AG04450 (cell line): Measurements from ENCODE around the gene PAIP2B. TPM values are rescaled to one million over a fixed set of nuclear protein-coding genes. Genes with fewer than 3 reads are reported as not detected.
A peak's percentile ranks its signal among the peaks of the same experiment; 100 is the strongest.
"Not testable (repeated sequence)": the region's sequence is repeated elsewhere in the genome, so short reads cannot be mapped to it uniquely, and the experiment has no call there.

ENCODE experiments used
- CTCF ChIA-PET: fragments of 300-600, 350-600 bp; formaldehyde crosslinking; extraction: SDS; loops from one replicate; lab custom pipeline; 2022; ENCODE audit warnings: antibody characterized with exemption, inconsistent platforms; lab: Charles Lee
- POLR2A ChIA-PET: fragments of 350-600 bp; formaldehyde crosslinking; extraction: SDS; loops from one replicate; lab custom pipeline; 2021; ENCODE audit warnings: antibody characterized with exemption, inconsistent platforms; lab: Yijun Ruan, JAX
- DNase-seq: peaks from one replicate; pipeline ENCODE4 v3.0.0-alpha.2; 2011; ENCODE audit warnings: low read depth, low spot score
- H3K27ac ChIP-seq: one replicate; pipeline ENCODE4 v1.5.1; 2012; ENCODE audit warnings: low read depth, low read length, control low read depth
- H3K27me3 ChIP-seq: one replicate; pipeline ENCODE4 v1.6.0; 2012; ENCODE audit warnings: low read length; ENCODE audit not compliant: control insufficient read depth, insufficient read depth
- H3K4me3 ChIP-seq: 2 replicates; pipeline ENCODE4 v1.5.1; 2011; ENCODE audit warnings: mild to moderate bottlenecking, low read depth, low read length, control low read depth
- H3K9me3 ChIP-seq: 2 replicates; pipeline ENCODE4 v1.5.1; 2012; ENCODE audit warnings: low read length; ENCODE audit not compliant: control insufficient read depth, insufficient read depth
- polyA plus RNA-seq: library from polyadenylated mRNA; depleted of rRNA; stranded (reverse); fragments of >200 nt; gene quantifications from 2 replicates; pipeline ENCODE4 v1.2.3, GENCODE V29; 2011
- TF ChIP-seq, protein P1 (sequence below): IDR thresholded peaks from 2 replicates; pipeline ENCODE4 v1.5.1; 2011; ENCODE audit warnings: low read depth, low read length, control low read depth, inconsistent platforms

Gene PAIP2B
- polyA plus RNA-seq, 1 experiment, result 0.24 TPM

DNA sequence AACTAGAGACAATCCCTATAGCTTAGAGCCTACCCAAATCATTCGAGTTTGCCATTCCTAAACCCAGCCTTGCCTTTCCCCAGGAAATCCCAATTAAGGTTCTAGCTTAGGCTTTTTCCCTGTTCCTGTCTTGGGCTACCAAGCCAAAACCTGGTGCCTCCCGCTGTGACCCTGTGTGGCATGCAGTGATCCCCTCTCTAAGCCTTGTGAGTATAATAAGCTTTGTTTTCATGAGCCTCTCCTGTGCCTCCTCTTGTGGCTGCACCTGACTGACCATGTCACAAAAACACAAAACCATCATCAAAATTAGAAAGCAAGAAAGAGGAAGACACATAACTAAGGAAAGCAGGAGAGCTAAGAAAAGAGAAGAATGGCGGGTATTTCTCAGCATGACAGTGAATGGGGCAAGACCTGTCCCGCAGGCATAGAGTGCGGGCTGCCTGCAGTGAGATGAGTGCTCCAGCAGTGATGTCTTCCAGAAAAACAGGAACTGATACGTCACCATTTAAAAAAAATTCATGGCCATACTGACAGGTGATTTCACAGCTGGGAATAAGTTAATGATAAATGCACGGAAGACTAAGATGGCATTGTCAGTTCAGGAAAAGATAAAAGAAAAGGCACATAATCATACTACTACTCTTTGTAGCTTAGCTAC, 9.2 kb upstream of the PAIP2B start:
- ChIA-PET POLR2A (no interaction called here), CTCF (no interaction called here)
- H3K9me3 ChIP-seq, result no peaks in the 10 kb centered on the region
- TF ChIP-seq, protein P1, sequence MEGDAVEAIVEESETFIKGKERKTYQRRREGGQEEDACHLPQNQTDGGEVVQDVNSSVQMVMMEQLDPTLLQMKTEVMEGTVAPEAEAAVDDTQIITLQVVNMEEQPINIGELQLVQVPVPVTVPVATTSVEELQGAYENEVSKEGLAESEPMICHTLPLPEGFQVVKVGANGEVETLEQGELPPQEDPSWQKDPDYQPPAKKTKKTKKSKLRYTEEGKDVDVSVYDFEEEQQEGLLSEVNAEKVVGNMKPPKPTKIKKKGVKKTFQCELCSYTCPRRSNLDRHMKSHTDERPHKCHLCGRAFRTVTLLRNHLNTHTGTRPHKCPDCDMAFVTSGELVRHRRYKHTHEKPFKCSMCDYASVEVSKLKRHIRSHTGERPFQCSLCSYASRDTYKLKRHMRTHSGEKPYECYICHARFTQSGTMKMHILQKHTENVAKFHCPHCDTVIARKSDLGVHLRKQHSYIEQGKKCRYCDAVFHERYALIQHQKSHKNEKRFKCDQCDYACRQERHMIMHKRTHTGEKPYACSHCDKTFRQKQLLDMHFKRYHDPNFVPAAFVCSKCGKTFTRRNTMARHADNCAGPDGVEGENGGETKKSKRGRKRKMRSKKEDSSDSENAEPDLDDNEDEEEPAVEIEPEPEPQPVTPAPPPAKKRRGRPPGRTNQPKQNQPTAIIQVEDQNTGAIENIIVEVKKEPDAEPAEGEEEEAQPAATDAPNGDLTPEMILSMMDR, result no peak
- peaks cover 10% of the 10 kb centered on the region for H3K27me3 ChIP-seq
- H3K4me3 ChIP-seq, result no peak overlapping the region
- no peak for DNase-seq
- H3K27ac ChIP-seq, result no peak overlapping the region

DNA sequence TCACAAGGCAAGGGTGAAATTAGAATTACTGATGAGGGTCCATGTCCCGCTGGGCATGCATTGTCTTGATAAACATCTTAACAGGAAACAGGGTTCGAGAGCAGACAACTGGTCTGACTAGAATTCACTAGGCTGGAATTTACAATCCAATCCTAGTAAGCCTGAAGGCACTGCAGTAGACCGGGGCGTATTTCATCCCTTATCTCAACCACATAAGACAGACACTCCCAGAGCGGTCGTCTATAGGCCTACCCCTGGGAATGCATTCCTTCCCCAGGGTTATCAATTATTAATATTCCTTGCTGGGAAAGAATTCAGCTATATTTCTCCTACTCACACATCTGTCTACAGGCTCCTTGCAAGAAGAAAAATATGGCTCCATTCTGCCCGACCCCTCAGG, 6.2 kb upstream of the PAIP2B start:
- H3K27ac ChIP-seq, H3K4me3 ChIP-seq, H3K27me3 ChIP-seq, DNase-seq, H3K9me3 ChIP-seq, POLR2A ChIA-PET: not testable (repeated sequence)
- CTCF ChIA-PET, result interaction anchor here (0.5 kb wide), 1 partner anchor 99 kb away, joined by 5 read pairs; the partner anchor contains the start of gene ZNF638

DNA sequence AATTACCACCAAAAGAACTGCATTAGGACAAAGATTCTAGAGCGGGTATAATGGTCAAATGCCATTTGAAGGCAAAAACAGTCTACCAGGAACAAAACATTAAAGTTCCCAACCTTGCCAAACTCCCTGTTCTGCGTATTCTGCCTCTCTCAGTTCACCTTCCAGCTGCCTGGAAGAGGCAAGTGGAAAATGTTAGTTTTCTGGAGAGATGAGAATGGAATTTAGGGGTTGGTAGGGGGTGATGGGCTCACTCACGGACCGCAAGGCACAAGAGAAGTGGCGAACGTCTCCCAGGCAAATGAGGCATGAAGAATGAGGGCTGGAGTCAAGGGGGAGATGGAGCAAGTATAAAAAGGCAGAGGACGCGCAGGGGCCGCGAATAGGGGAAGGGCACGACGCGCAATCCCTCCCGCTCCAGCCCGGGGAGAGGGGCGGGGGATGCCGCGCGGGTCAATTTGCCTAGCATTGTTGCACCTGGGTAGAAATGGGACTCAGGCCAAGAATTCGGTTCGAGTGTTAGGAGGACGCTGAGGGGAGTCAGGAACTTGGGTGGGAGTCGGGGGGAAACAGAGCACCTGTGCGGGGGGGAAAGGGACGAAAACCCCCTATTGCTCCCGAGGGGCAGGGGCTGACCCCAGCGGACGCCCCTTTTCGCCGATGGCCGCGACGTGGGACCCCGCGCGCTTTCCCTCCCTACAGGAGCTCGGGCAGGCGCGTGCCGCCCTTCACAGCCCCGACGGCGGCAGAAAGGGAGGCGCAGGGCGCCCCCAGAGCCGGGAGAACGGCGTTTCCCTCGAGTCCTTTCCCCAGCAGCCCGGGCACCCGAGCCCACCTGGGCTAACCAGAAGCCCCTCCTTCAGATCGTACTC, 573 bp downstream of the PAIP2B start:
- no peak overlapping the region for H3K27ac ChIP-seq
- CTCF ChIA-PET, result interaction anchor here (1.5 kb wide), 1 partner anchor 73 kb away, joined by 5 read pairs; no protein-coding TSS in a partner anchor
- H3K4me3 ChIP-seq, result peak overlapping the region; percentile 68
- no peak for DNase-seq
- TF ChIP-seq, protein P1, result no peak
- H3K9me3 ChIP-seq, result peaks cover 4% of the 10 kb centered on the region; the same call in 1 of the 2 replicates
- H3K27me3 ChIP-seq, result peaks cover 14% of the 10 kb centered on the region
- POLR2A ChIA-PET, result interaction anchor here (0.6 kb wide), 1 partner anchor 9 kb away, joined by 3 read pairs; no protein-coding TSS in a partner anchor

DNA sequence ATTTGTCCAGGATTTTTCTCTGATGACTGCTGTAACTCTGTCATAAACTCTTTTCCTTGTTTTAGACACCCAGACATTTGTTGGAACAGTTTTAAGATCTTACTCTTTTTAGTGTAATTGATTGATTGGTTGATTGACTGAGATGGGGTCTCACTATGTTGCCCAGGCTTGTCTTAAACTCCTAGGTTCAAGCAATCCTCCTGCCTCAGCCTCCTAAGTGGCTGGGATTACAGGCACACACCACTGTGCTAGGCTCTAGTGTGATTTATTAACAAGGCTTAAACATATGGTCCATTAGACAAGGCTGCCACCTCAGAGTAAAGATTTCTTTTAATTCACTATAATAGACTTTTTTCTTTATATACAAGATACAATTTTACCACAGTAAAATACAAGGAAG, 2.0 kb downstream of the PAIP2B start:
- ChIA-PET POLR2A (no interaction called here), CTCF (interaction anchor here (0.6 to 1.2 kb wide), 2 partner anchors 107 to 168 kb away, joined by 3 read pairs; partner anchors contain the start of gene ZNF638)
- Histone ChIP-seq H3K9me3 (peaks cover 4% of the 10 kb centered on the region; the same call in 1 of the 2 replicates), H3K4me3 (no peak overlapping the region), H3K27ac (no peak overlapping the region), H3K27me3 (peaks cover 14% of the 10 kb centered on the region)
- no peak for DNase-seq
- TF ChIP-seq, protein P1, result no peak

GRCh38 chr2:71224457-71224856, 2.4 kb downstream of the PAIP2B start:
- TF ChIP-seq, protein P1, result no peak
- POLR2A ChIA-PET, result no interaction called here
- Histone ChIP-seq H3K27me3 (peaks cover 14% of the 10 kb centered on the region), H3K27ac (no peak overlapping the region), H3K4me3 (no peak overlapping the region), H3K9me3 (peaks cover 4% of the 10 kb centered on the region; the same call in 1 of the 2 replicates)
- CTCF ChIA-PET, result interaction anchor here (1.2 kb wide), 2 partner anchors 107 to 286 kb away, joined by 3 read pairs; partner anchors contain the start of gene ZNF638
- no peak for DNase-seq
